HL-60 (cell line): ENCODE measurements around the gene METTL9.
A peak's percentile ranks its signal among the peaks of the same experiment; 100 is the strongest.

Experiments
- DNase-seq, 2 experiments: peaks; one replicate each; pipeline ENCODE4 v3.0.0-alpha.2; 2010 to 2020; ENCODE audit warnings: low read depth in 1 of 2, low spot score in 1 of 2
- H3K27ac ChIP-seq: fragments of 250-450 bp; sonication (Bioruptor Pico); replicated peaks from 2 replicates; pipeline ENCODE4 v1.5.1; 2020; ENCODE audit warnings: mild to moderate bottlenecking, moderate library complexity
- H3K27me3 ChIP-seq: fragments of 250-450 bp; sonication (Bioruptor Pico); 2 replicates; pipeline ENCODE4 v1.5.1; 2021; ENCODE audit warnings: mild to moderate bottlenecking, moderate library complexity; ENCODE audit not compliant: insufficient read depth, poor library complexity, severe bottlenecking
- H3K4me3 ChIP-seq: replicated peaks from 2 replicates; pipeline ENCODE4 v1.5.1; 2011; ENCODE audit warnings: mild to moderate bottlenecking, control low read depth, low read length; ENCODE audit not compliant: insufficient read depth
- CTCF ChIP-seq: IDR thresholded peaks from one replicate; pipeline ENCODE4 v1.5.1; 2011; ENCODE audit warnings: low read length, control low read depth, inconsistent platforms; ENCODE audit not compliant: insufficient read depth
- GABPA ChIP-seq: IDR thresholded peaks from 2 replicates; pipeline ENCODE4 v1.6.1; 2012; ENCODE audit warnings: low read depth
- POLR2AphosphoS5 ChIP-seq: IDR thresholded peaks from 2 replicates; pipeline ENCODE4 v1.6.1; 2012; ENCODE audit warnings: low read depth
- SPI1 ChIP-seq: IDR thresholded peaks from 2 replicates; pipeline ENCODE4 v1.6.1; 2012; ENCODE audit warnings: low read depth, mild to moderate bottlenecking, borderline replicate concordance
- TF ChIP-seq, protein P1 (sequence below): IDR thresholded peaks from 2 replicates; pipeline ENCODE4 v1.6.1; 2012; ENCODE audit warnings: low read depth; ENCODE audit not compliant: insufficient replicate concordance

The METTL9 gene

GRCh38 chr16:21598701-21599121 is 666 bp upstream of the METTL9 start:
- no peaks in the 10 kb centered on the region for H3K27me3 ChIP-seq
- TF ChIP-seq GABPA, result no peak
- TF ChIP-seq POLR2AphosphoS5, result no peak
- no peak for TF ChIP-seq SPI1
- TF ChIP-seq, protein P1, sequence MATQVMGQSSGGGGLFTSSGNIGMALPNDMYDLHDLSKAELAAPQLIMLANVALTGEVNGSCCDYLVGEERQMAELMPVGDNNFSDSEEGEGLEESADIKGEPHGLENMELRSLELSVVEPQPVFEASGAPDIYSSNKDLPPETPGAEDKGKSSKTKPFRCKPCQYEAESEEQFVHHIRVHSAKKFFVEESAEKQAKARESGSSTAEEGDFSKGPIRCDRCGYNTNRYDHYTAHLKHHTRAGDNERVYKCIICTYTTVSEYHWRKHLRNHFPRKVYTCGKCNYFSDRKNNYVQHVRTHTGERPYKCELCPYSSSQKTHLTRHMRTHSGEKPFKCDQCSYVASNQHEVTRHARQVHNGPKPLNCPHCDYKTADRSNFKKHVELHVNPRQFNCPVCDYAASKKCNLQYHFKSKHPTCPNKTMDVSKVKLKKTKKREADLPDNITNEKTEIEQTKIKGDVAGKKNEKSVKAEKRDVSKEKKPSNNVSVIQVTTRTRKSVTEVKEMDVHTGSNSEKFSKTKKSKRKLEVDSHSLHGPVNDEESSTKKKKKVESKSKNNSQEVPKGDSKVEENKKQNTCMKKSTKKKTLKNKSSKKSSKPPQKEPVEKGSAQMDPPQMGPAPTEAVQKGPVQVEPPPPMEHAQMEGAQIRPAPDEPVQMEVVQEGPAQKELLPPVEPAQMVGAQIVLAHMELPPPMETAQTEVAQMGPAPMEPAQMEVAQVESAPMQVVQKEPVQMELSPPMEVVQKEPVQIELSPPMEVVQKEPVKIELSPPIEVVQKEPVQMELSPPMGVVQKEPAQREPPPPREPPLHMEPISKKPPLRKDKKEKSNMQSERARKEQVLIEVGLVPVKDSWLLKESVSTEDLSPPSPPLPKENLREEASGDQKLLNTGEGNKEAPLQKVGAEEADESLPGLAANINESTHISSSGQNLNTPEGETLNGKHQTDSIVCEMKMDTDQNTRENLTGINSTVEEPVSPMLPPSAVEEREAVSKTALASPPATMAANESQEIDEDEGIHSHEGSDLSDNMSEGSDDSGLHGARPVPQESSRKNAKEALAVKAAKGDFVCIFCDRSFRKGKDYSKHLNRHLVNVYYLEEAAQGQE, result no peak
- no peak for TF ChIP-seq CTCF
- peak in 1 of 2 experiments; percentile 25 for DNase-seq
- H3K27ac ChIP-seq, result peak overlapping the region; percentile 85
- peak overlapping the region; percentile 77 for H3K4me3 ChIP-seq

DNA sequence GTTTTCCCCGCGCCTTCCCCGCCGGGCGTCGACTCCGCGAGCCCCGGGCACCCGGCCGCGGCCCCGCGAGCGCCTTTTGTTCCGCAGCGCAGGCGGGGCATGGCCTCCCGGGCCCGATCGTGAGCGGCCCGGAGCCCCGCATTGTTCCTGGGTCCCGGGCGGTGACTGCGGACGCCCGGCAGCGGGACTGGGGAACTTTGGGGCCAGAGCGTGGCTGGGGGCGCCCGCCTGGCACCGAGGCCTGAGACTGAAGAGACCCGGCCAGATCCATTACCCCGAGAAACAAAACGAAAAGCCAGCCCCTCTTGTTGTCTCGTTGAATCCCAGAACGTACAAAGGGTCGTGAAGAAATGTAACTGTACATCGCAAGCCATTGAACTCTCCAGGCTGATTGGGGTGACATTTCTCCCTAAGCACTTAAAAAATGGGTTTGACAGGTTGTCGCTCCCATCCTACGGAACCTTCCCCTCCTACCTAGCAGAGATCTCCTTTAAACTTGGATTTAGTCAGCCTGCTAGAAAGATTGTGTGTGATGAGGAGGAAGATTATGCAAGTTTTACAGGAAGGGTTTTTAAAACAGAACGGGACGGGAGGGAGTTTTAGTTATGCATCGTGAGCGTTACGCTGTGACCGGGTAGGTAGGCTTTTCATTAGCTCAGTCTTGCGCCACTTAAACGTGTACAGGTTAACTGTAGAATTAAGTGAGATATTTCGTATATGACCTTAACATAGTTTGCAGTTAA is 825 bp downstream of the METTL9 start:
- Histone ChIP-seq H3K27ac (peak overlapping the region; percentile 67), H3K4me3 (peak overlapping the region; percentile 77), H3K27me3 (no peaks in the 10 kb centered on the region)
- DNase-seq, result peak; percentile 58 to 71
- TF ChIP-seq POLR2AphosphoS5 (no peak), CTCF (no peak), SPI1 (no peak), GABPA (no peak)
- TF ChIP-seq, protein P1, result no peak

- no peak for TF ChIP-seq SPI1
- TF ChIP-seq, protein P1, result no peak
- TF ChIP-seq POLR2AphosphoS5, result no peak
- no peak for TF ChIP-seq CTCF
- no peak for TF ChIP-seq GABPA
- peak overlapping the region; percentile 77 for H3K4me3 ChIP-seq
- no peak for DNase-seq
Observed at GRCh38 chr16:21602785-21603184, 3.4 kb downstream of the METTL9 start.

More at GRCh38 chr16:21602785-21603184, 3.4 kb downstream of the METTL9 start:
- H3K27me3 ChIP-seq, result no peaks in the 10 kb centered on the region
- no peak overlapping the region for H3K27ac ChIP-seq
